Stomach (tissue), 9 donors: ENCODE data around the gene ELN. TPM values are rescaled to one million over a fixed set of nuclear protein-coding genes. Genes with fewer than 3 reads are reported as not detected.
A peak's percentile ranks its signal among the peaks of the same experiment; 100 is the strongest.

ENCODE experiments used
- DNase-seq, 2 donors: peaks; one replicate each; pipeline versions ENCODE4 v3.0.0 to v3.0.0-alpha.2; 2013 to 2019
- H3K27ac ChIP-seq, 5 donors: fragments of 200-600 bp in 4 of 5; sonication (generic) in 4 of 5; one replicate each; pipeline ENCODE4 v1.5.1; 2013 to 2019; ENCODE audit warnings: mild to moderate bottlenecking in 1 of 5, moderate library complexity in 1 of 5
- H3K27me3 ChIP-seq, 3 donors: fragments of 200-600 bp; sonication (generic); one replicate each; pipeline ENCODE4 v1.5.1; 2017 to 2019; ENCODE audit warnings: mixed run types in 1 of 3
- H3K36me3 ChIP-seq, 4 donors: fragments of 200-600 bp; sonication (generic); 1 replicate in 3 of 4; 2 replicates in 1 of 4; pipeline ENCODE4 v1.5.1; 2016 to 2019
- H3K4me1 ChIP-seq, 4 donors: fragments of 200-600 bp; sonication (generic); one replicate each; pipeline ENCODE4 v1.5.1; 2016 to 2019
- H3K4me3 ChIP-seq, 4 donors: fragments of 200-600 bp; sonication (generic) in 3 of 4; one replicate each; pipeline ENCODE4 v1.5.1; 2016 to 2019; ENCODE audit warnings: mild to moderate bottlenecking in 1 of 4
- H3K9me3 ChIP-seq, 4 donors: fragments of 200-600 bp; sonication (generic); one replicate each; pipeline ENCODE4 v1.5.1; 2016 to 2019
- CTCF ChIP-seq, 7 experiments: fragments of 450-650 bp in 4 of 7; fragments of 200-600 bp in 3 of 7; sonication (generic) in 3 of 7; IDR thresholded peaks; one replicate each; pipeline ENCODE4 v1.5.1; 2016 to 2019; ENCODE audit warnings: antibody characterized with exemption in 7 of 7, control low read depth in 2 of 7, mild to moderate bottlenecking in 1 of 7
- EP300 ChIP-seq: sonication (generic); formaldehyde crosslinking; IDR thresholded peaks from one replicate; pipeline ENCODE4 v1.6.1; 2017; ENCODE audit warnings: antibody characterized with exemption
- POLR2A ChIP-seq, 4 donors: fragments of 450-650 bp; IDR thresholded peaks; one replicate each; pipeline ENCODE4 v1.6.1; 2016; ENCODE audit warnings: antibody characterized with exemption in 4 of 4, control low read depth in 2 of 4, mild to moderate bottlenecking in 1 of 4, moderate library complexity in 1 of 4
- POLR2AphosphoS5 ChIP-seq, 3 donors: sonication (generic); formaldehyde crosslinking; IDR thresholded peaks; one replicate each; pipeline ENCODE4 v1.6.1; 2016; ENCODE audit warnings: antibody characterized with exemption in 3 of 3
- WGBS, 5 donors: extraction: QIAGEN DNeasy Blood & Tissue Kit in 3 of 5; methylation state at CpG; one replicate each; pipeline versions ENCODE4 v1.1.5 to v1.1.7; 2013 to 2018; 5-methylcytosine and 5-hydroxymethylcytosine counted together
- intact Hi-C: fragments of 100-400 bp; cut with DNase I; formaldehyde crosslinking; loops from one replicate; pipeline ENCODE4 v1.15.1; 2023; ENCODE audit warnings: low total_unique reads
- polyA plus RNA-seq, 3 donors: library from polyadenylated mRNA; stranded (reverse); fragments of 200-250 nt; gene quantifications; one replicate each; pipeline ENCODE4 v1.2.3, GENCODE V29; 2013
- total RNA-seq, 5 donors: library from RNA; depleted of rRNA; stranded (reverse); fragments of >200 nt; gene quantifications; one replicate each; pipeline versions ENCODE4 v1.1.0 to v1.2.3, GENCODE V29; 2014 to 2016
- donor health status: healthy with polysubstance abuse.
- donor health status: Bipolar disorder and iron deficiency.
- donor health status: healthy.

Gene ELN
- total and polyA plus RNA-seq, 8 donors: 19.4 to 274 (median 66.5) TPM

GRCh38 chr7:74071121-74071520 lies 43.1 kb downstream of the ELN start:
- Histone ChIP-seq H3K36me3 (peaks cover 0 to 22% (median 11%) of the 10 kb centered on the region in 4 donors), H3K4me1 (peaks cover 0 to 4% (median 2%) of the 10 kb centered on the region in 4 donors), H3K4me3 (no peak overlapping the region), H3K27ac (no peak overlapping the region), H3K9me3 (no peaks in the 10 kb centered on the region), H3K27me3 (no peaks in the 10 kb centered on the region)
- intact Hi-C loops: loop anchor here (10.0 kb wide), 1 partner anchor 134 kb away; no protein-coding TSS in a partner anchor
- DNase-seq: no peak
- 85 to 95% (median 90%) methylated on average over 3 of the region's 3 CpGs for WGBS, 5 donors
- TF ChIP-seq CTCF (IDR thresholded peaks at IDR 0.05): no peak
- no peak for TF ChIP-seq EP300
- no peak for TF ChIP-seq POLR2AphosphoS5 (IDR thresholded peaks at IDR 0.05)
- no peak for TF ChIP-seq POLR2A (IDR thresholded peaks at IDR 0.05)

GRCh38 chr7:74074770-74075169 lies 46.8 kb downstream of the ELN start:
- no peak overlapping the region for H3K27ac ChIP-seq
- DNase-seq: no peak
- intact Hi-C loops: loop anchor here (10.0 kb wide), 1 partner anchor 130 kb away; no protein-coding TSS in a partner anchor

GRCh38 chr7:74078461-74078860 lies 50.5 kb downstream of the ELN start:
- WGBS, 5 donors: 94 to 100% (median 96%) methylated on average over 2 of the region's 2 CpGs
- Histone ChIP-seq H3K27me3 (no peaks in the 10 kb centered on the region), H3K4me3 (no peak overlapping the region), H3K9me3 (no peaks in the 10 kb centered on the region), H3K36me3 (no peaks in the 10 kb centered on the region), H3K4me1 (peaks cover 7 to 8% (median 7%) of the 10 kb centered on the region in 4 donors), H3K27ac (no peak overlapping the region)
- DNase-seq: no peak
- no peak for TF ChIP-seq CTCF (IDR thresholded peaks at IDR 0.05)
- TF ChIP-seq POLR2AphosphoS5 (IDR thresholded peaks at IDR 0.05): no peak
- no peak for TF ChIP-seq POLR2A (IDR thresholded peaks at IDR 0.05)
- TF ChIP-seq EP300: no peak
- intact Hi-C loops: loop anchor here (10.0 kb wide), 1 partner anchor 126 kb away; no protein-coding TSS in a partner anchor

More at GRCh38 chr7:74074770-74075169, 46.8 kb downstream of the ELN start:
- WGBS, 5 donors: 87 to 90% (median 89%) methylated on average over 1 of the region's 1 CpG
- Histone ChIP-seq H3K36me3 (no peaks in the 10 kb centered on the region), H3K27me3 (no peaks in the 10 kb centered on the region), H3K4me3 (no peak overlapping the region), H3K4me1 (no peaks in the 10 kb centered on the region), H3K9me3 (no peaks in the 10 kb centered on the region)
- no peak for TF ChIP-seq POLR2AphosphoS5 (IDR thresholded peaks at IDR 0.05)

- Histone ChIP-seq H3K4me1 (peaks cover 18 to 26% (median 23%) of the 10 kb centered on the region in 4 donors), H3K27me3 (no peaks in the 10 kb centered on the region), H3K27ac (peak overlapping the region in 2 of 5 donors; percentile 59 to 75), H3K4me3 (peak overlapping the region in 1 of 4 donors; percentile 53), H3K36me3 (peaks cover 0 to 14% (median 5%) of the 10 kb centered on the region in 4 donors), H3K9me3 (no peaks in the 10 kb centered on the region)
- intact Hi-C loops: loop anchor here (10.0 kb wide), 1 partner anchor 92 kb away; the partner anchor contains the start of gene EIF4H
- WGBS, 5 donors: 82 to 92% (median 87%) methylated on average over 8 to 9 of the region's 9 CpGs
- no peak for DNase-seq
- no peak for TF ChIP-seq POLR2A (IDR thresholded peaks at IDR 0.05)
Measured at GRCh38 chr7:74082770-74083116, 54.8 kb downstream of the ELN start.

- Histone ChIP-seq H3K27ac (peak within 1 kb of the TSS; percentile 26 to 84 (median 77)), H3K9me3 (no peaks in the 10 kb centered on the region), H3K4me1 (peaks cover 18 to 26% (median 23%) of the 10 kb centered on the region in 4 donors), H3K4me3 (peak within 1 kb of the TSS; percentile 85 to 92 (median 86)), H3K36me3 (peaks cover 0 to 20% (median 7%) of the 10 kb centered on the region in 4 donors), H3K27me3 (no peaks in the 10 kb centered on the region)
- TF ChIP-seq POLR2AphosphoS5 (IDR thresholded peaks at IDR 0.05) (no peak), POLR2A (IDR thresholded peaks at IDR 0.05) (no peak)
- peak; percentile 82 to 96 for DNase-seq
- intact Hi-C loops: loop anchor here (10.0 kb wide), 1 partner anchor 92 kb away; the partner anchor contains the start of gene EIF4H
- WGBS, 5 donors: 8 to 24% (median 12%) methylated on average over 20 to 71 of the region's 71 CpGs
Measured at GRCh38 chr7:74083117-74083876, 55.3 kb downstream of the ELN start, which contains the start of gene LIMK1. LIMK1 (plus strand) TSS chr7:74083804; CDS start chr7:74083991, 187 bp downstream.
